Activated naive CD4-positive, alpha-beta T cell treated with anti-CD3 and anti-CD28 coated beads, Interleukin-2, amount 50 U/mL, for 72 hours (primary cell): Measurements from ENCODE around the gene CACNA1A. TPM values are rescaled to one million over a fixed set of nuclear protein-coding genes. Genes with fewer than 3 reads are reported as not detected.

Source experiments
- ATAC-seq, 2 donors: fragments of 150-1000 bp; cut with Tn5 transposase; 2 replicates each; pipeline ENCODE4 v1.10.0; 2021; ENCODE audit warnings: mild to moderate bottlenecking in 2 of 2, moderate library complexity in 2 of 2
- DNase-seq, 2 donors: peaks; one replicate each; pipeline ENCODE4 v3.0.0; 2021 to 2022; ENCODE audit warnings: low spot score in 2 of 2
- H3K27ac Mint-ChIP-seq, 2 donors: one replicate each; pipeline ENCODE4 v1.8.0; 2022; ENCODE audit warnings: mild to moderate bottlenecking in 2 of 2, mixed read lengths in 2 of 2
- H3K36me3 Mint-ChIP-seq, 2 donors: one replicate each; pipeline ENCODE4 v1.8.0; 2022; ENCODE audit warnings: mixed read lengths in 2 of 2
- H3K9me3 Mint-ChIP-seq, 2 donors: one replicate each; pipeline ENCODE4 v1.8.0; 2022; ENCODE audit warnings: mixed read lengths in 2 of 2
- total RNA-seq, 2 donors: library from RNA; stranded (reverse); gene quantifications; one replicate each; pipeline ENCODE4 v1.2.3, GENCODE V29; 2022

CACNA1A gene
- total RNA-seq, 2 donors from 2014 or later, result 0.43 to 0.70 TPM

GRCh38 chr19:13505164-13505695, 1.0 kb downstream of the CACNA1A start:
- no peak for ATAC-seq
- H3K9me3 Mint-ChIP-seq, result no peaks in the 10 kb centered on the region
- no peak overlapping the region for H3K27ac Mint-ChIP-seq
- peaks cover 0 to 6% of the 10 kb centered on the region in 2 donors for H3K36me3 Mint-ChIP-seq
- DNase-seq, result no peak

DNA sequence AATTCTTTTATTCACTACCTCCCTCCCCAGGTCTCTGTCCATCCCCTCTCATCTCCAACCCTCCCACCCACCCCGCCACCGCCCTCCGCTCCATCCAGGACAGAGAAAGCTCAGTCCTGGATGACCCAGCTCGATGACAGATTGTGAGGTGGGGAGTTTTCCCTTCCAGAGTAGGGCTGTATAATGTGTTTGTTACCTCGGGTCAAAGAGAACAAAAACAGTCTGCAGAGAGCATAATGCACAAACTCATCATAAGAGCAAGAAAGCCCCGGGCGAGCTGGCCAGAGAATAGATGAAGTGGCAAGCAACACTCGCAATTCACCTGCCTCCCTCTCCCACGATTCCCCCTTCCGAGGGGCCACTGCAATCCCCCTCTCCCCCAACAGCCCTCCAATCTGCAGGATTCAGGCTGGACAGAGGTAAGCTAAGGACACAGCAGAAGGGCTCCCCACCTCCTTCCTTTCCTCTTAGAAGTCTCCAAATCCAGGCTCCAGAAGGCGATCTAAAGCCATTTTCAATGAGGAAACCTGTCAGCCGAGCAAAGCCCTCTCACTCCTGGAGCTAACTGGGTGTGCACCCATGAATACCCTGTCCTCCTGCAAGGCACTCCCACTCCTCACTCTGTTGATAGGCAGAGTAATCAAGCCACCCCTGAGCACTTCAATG, 2.6 kb downstream of the CACNA1A start:
- ATAC-seq, result no peak
- no peaks in the 10 kb centered on the region for H3K9me3 Mint-ChIP-seq
- DNase-seq, result no peak
- no peak overlapping the region for H3K27ac Mint-ChIP-seq
- H3K36me3 Mint-ChIP-seq, result no peaks in the 10 kb centered on the region

GRCh38 chr19:13502231-13502630, 4.0 kb downstream of the CACNA1A start:
- H3K9me3 Mint-ChIP-seq, result no peaks in the 10 kb centered on the region

GRCh38 chr19:13499692-13500091, 6.6 kb downstream of the CACNA1A start:
- ATAC-seq (no peak), DNase-seq (no peak)
- no peak overlapping the region for H3K27ac Mint-ChIP-seq
- H3K36me3 Mint-ChIP-seq, result no peaks in the 10 kb centered on the region
- peaks cover under 1% of the 10 kb centered on the region in 2 donors for H3K9me3 Mint-ChIP-seq

More at GRCh38 chr19:13502231-13502630, 4.0 kb downstream of the CACNA1A start:
- Mint-ChIP-seq H3K27ac (no peak overlapping the region), H3K36me3 (no peaks in the 10 kb centered on the region)
- DNase-seq, result no peak
- no peak for ATAC-seq

GRCh38 chr19:13493516-13494310, 12.6 kb downstream of the CACNA1A start:
- Mint-ChIP-seq H3K36me3 (no peaks in the 10 kb centered on the region), H3K9me3 (peaks cover 6 to 7% of the 10 kb centered on the region in 2 donors), H3K27ac (no peak overlapping the region)
- no peak for DNase-seq
- ATAC-seq, result no peak

DNA sequence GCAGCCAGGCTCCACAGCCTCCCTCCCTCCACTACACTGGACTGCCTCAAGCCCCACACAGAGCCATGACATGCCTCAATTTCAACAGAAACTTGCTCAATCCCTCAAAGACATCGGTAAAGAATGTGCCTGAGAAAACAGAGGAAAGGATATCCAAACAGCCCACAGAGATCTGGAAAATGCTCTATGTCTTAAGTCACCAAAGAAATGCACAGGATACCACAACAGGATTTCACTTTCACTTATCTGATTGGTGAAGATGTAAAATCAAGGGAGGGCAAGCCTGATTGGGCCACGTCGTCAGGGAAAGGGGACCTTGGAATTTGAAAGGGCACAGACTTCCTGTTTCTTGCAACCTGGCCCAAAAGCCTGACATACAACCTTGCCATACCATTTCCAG, 14.2 kb downstream of the CACNA1A start:
- Mint-ChIP-seq H3K36me3 (no peaks in the 10 kb centered on the region), H3K27ac (no peak overlapping the region), H3K9me3 (peaks cover 6 to 7% of the 10 kb centered on the region in 2 donors)
- ATAC-seq (no peak), DNase-seq (no peak)

GRCh38 chr19:13487985-13488384, 18.3 kb downstream of the CACNA1A start:
- Mint-ChIP-seq H3K27ac (no peak overlapping the region), H3K36me3 (no peaks in the 10 kb centered on the region), H3K9me3 (peaks cover under 1 to 6% of the 10 kb centered on the region in 2 donors)
- no peak for DNase-seq
- ATAC-seq, result no peak

- DNase-seq, result no peak
- ATAC-seq, result no peak
- no peaks in the 10 kb centered on the region for H3K36me3 Mint-ChIP-seq
- H3K27ac Mint-ChIP-seq, result no peak overlapping the region
- peaks cover 3 to 11% of the 10 kb centered on the region in 2 donors for H3K9me3 Mint-ChIP-seq
Measured at GRCh38 chr19:13484166-13484565, 22.1 kb downstream of the CACNA1A start.

- peaks cover 3 to 11% of the 10 kb centered on the region in 2 donors for H3K9me3 Mint-ChIP-seq
- DNase-seq, result no peak
- no peaks in the 10 kb centered on the region for H3K36me3 Mint-ChIP-seq
- ATAC-seq, result no peak
- H3K27ac Mint-ChIP-seq, result no peak overlapping the region
Measured at GRCh38 chr19:13483215-13483614, 23.1 kb downstream of the CACNA1A start.

DNA sequence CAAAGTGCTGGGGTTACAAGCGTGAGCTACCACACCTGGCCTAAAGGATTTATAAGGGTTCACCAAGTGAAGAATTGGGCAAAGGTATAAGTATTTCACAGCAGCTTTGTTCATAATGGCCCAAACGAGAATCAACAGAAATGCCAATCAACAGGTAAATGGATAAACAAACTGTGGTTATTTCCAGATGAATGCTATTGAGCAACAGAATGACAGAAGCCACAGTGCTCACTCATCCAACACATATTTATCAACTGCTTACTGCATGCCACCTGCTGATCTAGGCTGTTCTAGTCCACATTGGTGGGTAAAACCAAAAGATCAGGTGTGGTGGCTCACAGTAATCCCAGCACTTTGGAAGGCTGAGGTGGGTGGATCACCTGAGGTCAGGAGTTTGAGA, 27.7 kb downstream of the CACNA1A start:
- no peak overlapping the region for H3K27ac Mint-ChIP-seq
- H3K9me3 Mint-ChIP-seq, result peaks cover 33 to 37% of the 10 kb centered on the region in 2 donors
- ATAC-seq (no peak), DNase-seq (no peak)
- H3K36me3 Mint-ChIP-seq, result peaks cover 24 to 33% of the 10 kb centered on the region in 2 donors

DNA sequence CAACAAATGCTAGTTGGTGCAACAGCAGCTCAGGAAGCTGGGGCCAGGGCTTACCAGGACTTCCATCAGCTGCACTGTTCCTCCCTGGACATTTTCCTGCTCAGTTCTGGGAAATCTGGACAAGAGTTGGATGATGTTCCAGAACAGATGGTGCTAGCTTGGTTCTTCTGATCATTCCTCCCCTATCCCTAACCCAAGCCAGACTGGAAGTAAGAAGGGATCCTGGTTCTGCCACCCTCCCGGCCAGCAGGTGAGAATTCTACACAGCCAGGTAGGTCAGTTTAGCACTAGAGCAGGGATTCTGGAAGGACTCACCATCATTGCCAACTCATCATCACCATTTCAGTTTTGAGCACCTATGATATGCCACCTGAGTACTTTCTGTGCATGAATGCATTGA, 30.2 kb downstream of the CACNA1A start:
- Mint-ChIP-seq H3K9me3 (peaks cover 27 to 30% of the 10 kb centered on the region in 2 donors), H3K27ac (no peak overlapping the region), H3K36me3 (peaks cover 24 to 33% of the 10 kb centered on the region in 2 donors)
- ATAC-seq (no peak), DNase-seq (no peak)

DNA sequence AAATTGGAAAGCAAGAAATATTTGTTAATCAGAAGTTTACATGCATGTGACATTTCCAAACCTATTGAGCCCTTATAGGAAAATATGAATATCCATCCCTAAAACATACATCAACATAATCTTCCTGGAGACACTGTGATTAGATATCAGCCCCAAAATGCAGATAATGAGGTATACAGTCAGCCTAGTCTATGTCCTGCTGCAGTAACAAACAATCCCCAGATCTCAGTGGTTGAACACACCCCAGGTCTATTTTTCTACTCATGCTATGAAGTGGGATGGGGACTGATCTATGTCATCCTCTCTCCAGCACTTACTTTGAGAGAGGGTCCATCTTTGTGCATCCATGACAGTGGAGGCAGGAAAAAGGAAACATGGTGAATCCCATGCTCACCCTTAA, 31.2 kb downstream of the CACNA1A start:
- H3K27ac Mint-ChIP-seq, result no peak overlapping the region
- DNase-seq, result no peak
- H3K9me3 Mint-ChIP-seq, result peaks cover 27 to 30% of the 10 kb centered on the region in 2 donors
- ATAC-seq, result no peak
- H3K36me3 Mint-ChIP-seq, result peaks cover 28 to 33% of the 10 kb centered on the region in 2 donors

- Mint-ChIP-seq H3K36me3 (peaks cover 0 to 4% of the 10 kb centered on the region in 2 donors), H3K27ac (no peak overlapping the region), H3K9me3 (peaks cover 0 to 4% of the 10 kb centered on the region in 2 donors)
- DNase-seq, result no peak
- ATAC-seq, result no peak
Measured at GRCh38 chr19:13466697-13467096, 39.6 kb downstream of the CACNA1A start.

GRCh38 chr19:13463296-13463695, 43.0 kb downstream of the CACNA1A start:
- DNase-seq, result peak in 1 of 2 donors; percentile 27
- no peak for ATAC-seq
- H3K36me3 Mint-ChIP-seq, result no peaks in the 10 kb centered on the region
- H3K27ac Mint-ChIP-seq, result no peak overlapping the region
- no peaks in the 10 kb centered on the region for H3K9me3 Mint-ChIP-seq

DNA sequence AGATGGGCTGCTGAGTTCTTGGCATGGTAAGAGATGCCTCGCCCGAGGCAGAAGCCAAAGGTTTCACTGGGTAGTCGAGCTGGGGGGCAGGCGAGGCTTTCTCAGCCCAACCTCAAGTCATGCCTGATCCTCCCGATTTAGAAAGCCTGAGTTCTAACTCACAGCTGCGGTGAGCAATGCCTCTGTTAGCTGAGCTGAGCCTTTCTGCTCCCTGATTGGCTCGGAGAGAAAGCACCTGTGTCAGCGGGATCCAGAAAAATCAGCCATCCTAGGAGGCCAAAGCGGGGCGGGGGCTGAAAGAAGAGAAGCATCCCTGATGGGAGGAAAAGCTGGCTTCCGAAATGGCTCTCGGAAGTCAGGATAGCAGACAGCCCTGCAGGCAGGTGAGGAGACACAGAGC, 44.7 kb downstream of the CACNA1A start:
- H3K36me3 Mint-ChIP-seq, result no peaks in the 10 kb centered on the region
- ATAC-seq, result no peak
- no peaks in the 10 kb centered on the region for H3K9me3 Mint-ChIP-seq
- DNase-seq, result no peak
- no peak overlapping the region for H3K27ac Mint-ChIP-seq

GRCh38 chr19:13460045-13460444, 46.2 kb downstream of the CACNA1A start:
- Mint-ChIP-seq H3K9me3 (no peaks in the 10 kb centered on the region), H3K27ac (no peak overlapping the region), H3K36me3 (no peaks in the 10 kb centered on the region)
- ATAC-seq, result no peak
- no peak for DNase-seq

- H3K27ac Mint-ChIP-seq, result no peak overlapping the region
- no peaks in the 10 kb centered on the region for H3K36me3 Mint-ChIP-seq
- H3K9me3 Mint-ChIP-seq, result no peaks in the 10 kb centered on the region
- DNase-seq, result no peak
- ATAC-seq, result no peak
Measured at GRCh38 chr19:13459351-13459750, 46.9 kb downstream of the CACNA1A start.
